ENCODE measurements around the gene PIGR. TPM values are rescaled to one million over a fixed set of nuclear protein-coding genes. Genes with fewer than 3 reads are reported as not detected.

The PIGR gene
- total RNA-seq, 1 donor from 2014 or later, result 0.53 TPM

DNA sequence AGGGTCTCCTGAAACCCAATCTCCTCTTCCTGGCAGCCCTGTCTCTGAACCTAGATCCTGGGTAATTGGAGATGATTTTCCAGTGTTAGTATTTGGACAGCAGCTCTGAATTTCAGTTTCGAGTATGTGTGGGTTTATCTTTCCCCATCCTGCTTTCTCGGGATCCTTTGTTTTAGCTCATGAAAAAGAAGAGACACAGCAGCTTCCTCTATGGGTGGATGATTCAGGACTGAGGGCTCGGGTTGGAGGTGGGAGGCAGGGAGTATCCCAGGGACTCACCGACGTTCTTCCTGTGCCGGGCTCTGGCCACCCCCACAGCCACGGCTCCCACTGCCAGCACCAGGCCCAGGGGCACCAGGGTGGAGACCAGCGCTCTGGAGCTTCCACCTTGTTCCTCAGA lies 14.1 kb downstream of the PIGR start:
- H3K9me3 ChIP-seq, result no peaks in the 10 kb centered on the region
- H3K4me3 ChIP-seq, result no peak overlapping the region
- DNase-seq (ENCODE audit: low spot score in 2 of 2), result no peak
- TF ChIP-seq, protein P1, sequence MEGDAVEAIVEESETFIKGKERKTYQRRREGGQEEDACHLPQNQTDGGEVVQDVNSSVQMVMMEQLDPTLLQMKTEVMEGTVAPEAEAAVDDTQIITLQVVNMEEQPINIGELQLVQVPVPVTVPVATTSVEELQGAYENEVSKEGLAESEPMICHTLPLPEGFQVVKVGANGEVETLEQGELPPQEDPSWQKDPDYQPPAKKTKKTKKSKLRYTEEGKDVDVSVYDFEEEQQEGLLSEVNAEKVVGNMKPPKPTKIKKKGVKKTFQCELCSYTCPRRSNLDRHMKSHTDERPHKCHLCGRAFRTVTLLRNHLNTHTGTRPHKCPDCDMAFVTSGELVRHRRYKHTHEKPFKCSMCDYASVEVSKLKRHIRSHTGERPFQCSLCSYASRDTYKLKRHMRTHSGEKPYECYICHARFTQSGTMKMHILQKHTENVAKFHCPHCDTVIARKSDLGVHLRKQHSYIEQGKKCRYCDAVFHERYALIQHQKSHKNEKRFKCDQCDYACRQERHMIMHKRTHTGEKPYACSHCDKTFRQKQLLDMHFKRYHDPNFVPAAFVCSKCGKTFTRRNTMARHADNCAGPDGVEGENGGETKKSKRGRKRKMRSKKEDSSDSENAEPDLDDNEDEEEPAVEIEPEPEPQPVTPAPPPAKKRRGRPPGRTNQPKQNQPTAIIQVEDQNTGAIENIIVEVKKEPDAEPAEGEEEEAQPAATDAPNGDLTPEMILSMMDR (IDR thresholded peaks at IDR 0.05), result no peak
- H3K36me3 ChIP-seq, result no peaks in the 10 kb centered on the region
- H3K4me1 ChIP-seq, result no peaks in the 10 kb centered on the region
- no peaks in the 10 kb centered on the region for H3K27me3 ChIP-seq
- intact Hi-C loops (cut with DNase I), result no loop called here
- H3K27ac ChIP-seq, result no peak overlapping the region

DNA sequence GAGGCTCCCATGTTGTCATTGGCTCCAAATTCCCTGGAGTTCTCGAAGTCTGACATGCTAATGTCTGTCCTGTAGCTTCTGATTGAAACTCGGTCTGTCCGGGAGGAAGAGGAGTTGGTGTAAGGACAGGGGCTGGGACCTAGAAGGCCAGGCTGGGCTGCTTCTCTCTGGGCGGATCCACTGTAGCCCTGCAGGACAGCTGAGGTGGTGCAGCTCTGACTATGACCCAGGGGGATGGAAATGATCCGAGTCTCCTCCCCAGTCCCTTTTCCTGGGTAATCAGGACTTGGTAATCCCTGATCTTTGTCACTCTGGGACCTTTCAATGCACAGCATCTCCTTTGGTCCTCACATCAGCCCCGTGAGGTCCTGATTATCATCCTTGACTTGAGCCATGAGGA lies 14.6 kb downstream of the PIGR start:
- Histone ChIP-seq H3K36me3 (no peaks in the 10 kb centered on the region), H3K4me1 (no peaks in the 10 kb centered on the region), H3K4me3 (no peak overlapping the region), H3K27me3 (no peaks in the 10 kb centered on the region), H3K27ac (no peak overlapping the region), H3K9me3 (no peaks in the 10 kb centered on the region)
- no peak for DNase-seq (ENCODE audit: low spot score in 2 of 2)
- intact Hi-C loops (cut with DNase I), result no loop called here
- TF ChIP-seq, protein P1 (IDR thresholded peaks at IDR 0.05), result no peak

DNA sequence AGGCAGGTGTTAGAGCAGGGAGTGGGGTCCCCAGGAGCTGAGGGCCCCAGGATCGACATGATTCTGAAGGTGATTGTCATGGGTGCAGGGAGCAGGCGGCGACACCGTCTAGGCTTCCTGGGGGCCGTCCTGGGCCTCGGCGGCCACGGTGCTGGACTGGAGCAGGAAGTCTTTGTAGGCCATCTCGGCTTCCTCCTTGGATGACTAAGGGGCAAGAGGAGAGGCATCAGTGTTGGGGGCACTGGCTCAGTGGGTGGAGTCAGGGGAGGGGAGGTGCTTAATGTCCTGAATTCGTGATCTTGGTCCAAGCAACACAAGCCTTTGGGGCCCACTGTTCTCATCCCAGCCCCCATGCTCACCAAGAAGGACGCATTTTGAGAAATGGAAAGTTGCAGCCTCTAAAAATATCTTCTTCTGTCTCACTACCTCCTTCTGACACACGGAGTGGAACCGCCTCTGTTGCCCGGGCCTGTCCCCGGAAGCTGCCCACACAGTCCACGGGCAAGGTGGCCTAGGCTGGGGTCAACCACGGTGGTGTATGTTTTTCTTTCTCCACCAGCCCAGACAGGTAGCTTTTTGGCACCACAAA lies 16.0 kb downstream of the PIGR start:
- no peaks in the 10 kb centered on the region for H3K4me1 ChIP-seq
- H3K36me3 ChIP-seq, result no peaks in the 10 kb centered on the region
- intact Hi-C loops (cut with DNase I), result no loop called here
- H3K4me3 ChIP-seq, result no peak overlapping the region
- DNase-seq (ENCODE audit: low spot score in 2 of 2), result no peak
- TF ChIP-seq, protein P1 (IDR thresholded peaks at IDR 0.05), result no peak
- H3K27ac ChIP-seq, result no peak overlapping the region
- H3K27me3 ChIP-seq, result no peaks in the 10 kb centered on the region
- H3K9me3 ChIP-seq, result no peaks in the 10 kb centered on the region

DNA sequence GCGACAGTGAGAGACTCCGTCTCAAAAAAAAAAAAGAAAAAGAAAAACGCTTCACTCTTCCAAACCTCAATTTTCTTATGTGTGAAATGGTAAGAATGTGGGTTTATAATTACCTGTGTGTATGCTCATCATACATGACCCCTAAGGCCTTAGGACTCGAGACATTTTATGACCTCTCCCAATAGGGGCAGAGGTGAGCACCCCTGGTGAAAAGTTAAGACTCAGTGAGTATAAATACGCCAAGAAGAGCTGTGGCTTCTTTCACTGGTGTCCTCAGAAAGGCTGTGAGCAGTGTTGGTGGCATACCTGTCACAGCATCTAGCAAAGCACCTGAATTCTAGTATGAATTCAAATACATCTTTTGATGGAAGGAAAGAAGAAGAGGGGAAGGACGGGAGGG lies 16.7 kb downstream of the PIGR start:
- TF ChIP-seq, protein P1 (IDR thresholded peaks at IDR 0.05), result no peak
- Histone ChIP-seq H3K27ac (no peak overlapping the region), H3K4me1 (no peaks in the 10 kb centered on the region), H3K36me3 (no peaks in the 10 kb centered on the region), H3K4me3 (no peak overlapping the region), H3K27me3 (no peaks in the 10 kb centered on the region), H3K9me3 (no peaks in the 10 kb centered on the region)
- no peak for DNase-seq (ENCODE audit: low spot score in 2 of 2)
- intact Hi-C loops (cut with DNase I), result no loop called here

DNA sequence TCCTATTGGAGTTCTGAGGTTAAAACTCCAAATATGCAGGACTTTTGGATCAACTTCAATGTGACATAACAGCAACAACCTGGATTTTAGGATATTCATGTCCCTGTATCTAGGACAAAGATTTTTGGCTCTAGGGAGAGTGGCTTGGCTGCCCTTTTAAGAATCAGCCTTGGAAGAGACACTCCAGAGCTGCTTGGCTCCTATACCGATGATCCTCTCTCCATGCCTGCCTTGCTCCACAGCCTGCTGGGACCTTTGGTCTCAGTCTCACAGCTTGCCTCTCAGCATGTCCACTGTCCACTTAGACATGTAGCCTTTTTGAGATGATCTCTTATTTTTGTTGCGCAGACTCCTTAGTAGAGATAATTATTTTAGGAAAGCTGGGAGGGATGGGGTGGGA lies 20.0 kb downstream of the PIGR start:
- H3K4me1 ChIP-seq, result no peaks in the 10 kb centered on the region
- H3K9me3 ChIP-seq, result no peaks in the 10 kb centered on the region
- DNase-seq (ENCODE audit: low spot score in 2 of 2), result no peak
- H3K27me3 ChIP-seq, result no peaks in the 10 kb centered on the region
- H3K27ac ChIP-seq, result no peak overlapping the region
- intact Hi-C loops (cut with DNase I), result no loop called here
- TF ChIP-seq, protein P1 (IDR thresholded peaks at IDR 0.05), result no peak
- H3K36me3 ChIP-seq, result no peaks in the 10 kb centered on the region
- no peak overlapping the region for H3K4me3 ChIP-seq

All from ascending aorta (tissue), 2 donors.